Osteocyte (in vitro differentiated cells): ENCODE data around the gene DLG2. TPM values are rescaled to one million over a fixed set of nuclear protein-coding genes. Genes with fewer than 3 reads are reported as not detected.

Experiments
- DNase-seq: peaks from one replicate; pipeline ENCODE4 v3.0.0; 2021; ENCODE audit warnings: mixed read lengths; ENCODE audit not compliant: unreplicated experiment; ENCODE audit errors: extremely low spot score
- H3K27ac Mint-ChIP-seq: one replicate; pipeline ENCODE4 v1.8.0; 2021; ENCODE audit warnings: mild to moderate bottlenecking, mixed read lengths; ENCODE audit not compliant: unreplicated experiment
- H3K27me3 Mint-ChIP-seq: one replicate; pipeline ENCODE4 v1.8.0; 2021; ENCODE audit warnings: mixed read lengths; ENCODE audit not compliant: unreplicated experiment
- H3K36me3 Mint-ChIP-seq: one replicate; pipeline ENCODE4 v1.8.0; 2021; ENCODE audit warnings: mixed read lengths; ENCODE audit not compliant: unreplicated experiment
- H3K4me1 Mint-ChIP-seq: one replicate; pipeline ENCODE4 v1.8.0; 2021; ENCODE audit warnings: mixed read lengths; ENCODE audit not compliant: unreplicated experiment
- H3K4me3 Mint-ChIP-seq: one replicate; pipeline ENCODE4 v1.8.0; 2021; ENCODE audit warnings: mild to moderate bottlenecking, moderate library complexity, mixed read lengths; ENCODE audit not compliant: unreplicated experiment
- H3K9me3 Mint-ChIP-seq: one replicate; pipeline ENCODE4 v1.8.0; 2021; ENCODE audit warnings: mixed read lengths; ENCODE audit not compliant: unreplicated experiment
- CTCF ChIP-seq: fragments of 200-600 bp; sonication (generic); IDR thresholded peaks from 2 replicates; pipeline ENCODE4 v1.5.0; 2021; ENCODE audit warnings: antibody characterized with exemption, mild to moderate bottlenecking, moderate library complexity
- total RNA-seq: library from RNA; stranded (reverse); gene quantifications from 2 replicates; pipeline ENCODE4 v1.2.1, GENCODE V29; 2021

DLG2 gene
- total RNA-seq, 1 donor from 2014 or later: 2.1 TPM

GRCh38 chr11:84524422-84525051 lies 1102.6 kb downstream of the DLG2 start:
- Mint-ChIP-seq H3K27me3 (peaks cover 7% of the 10 kb centered on the region), H3K4me3 (no peak overlapping the region), H3K9me3 (no peaks in the 10 kb centered on the region), H3K27ac (no peak overlapping the region), H3K36me3 (no peaks in the 10 kb centered on the region), H3K4me1 (no peaks in the 10 kb centered on the region)
- DNase-seq: no peak
- peak; percentile 45 for TF ChIP-seq CTCF

DNA sequence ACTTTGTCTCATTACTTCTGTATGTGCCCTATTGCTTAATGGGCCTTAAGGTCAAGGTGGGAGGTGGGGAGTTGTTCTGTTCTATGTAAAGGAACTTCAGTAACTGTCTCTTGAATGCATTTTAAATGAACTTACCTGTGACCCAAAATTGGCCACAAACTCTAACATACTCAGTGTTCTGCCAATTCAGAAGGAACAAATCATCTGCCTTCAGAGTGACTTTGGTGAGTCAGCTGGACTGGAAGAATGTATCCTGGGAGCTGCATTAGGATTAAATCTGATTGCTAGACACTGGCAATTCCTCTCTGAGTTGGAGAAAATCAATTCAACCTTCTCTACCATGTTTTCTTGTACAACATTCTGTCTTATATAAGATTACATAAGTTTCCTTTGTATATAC lies 1104.8 kb downstream of the DLG2 start:
- DNase-seq: no peak
- H3K27me3 Mint-ChIP-seq: peaks cover 7% of the 10 kb centered on the region
- H3K4me3 Mint-ChIP-seq: no peak overlapping the region
- H3K27ac Mint-ChIP-seq: no peak overlapping the region
- no peaks in the 10 kb centered on the region for H3K9me3 Mint-ChIP-seq
- H3K4me1 Mint-ChIP-seq: no peaks in the 10 kb centered on the region
- TF ChIP-seq CTCF: no peak
- no peaks in the 10 kb centered on the region for H3K36me3 Mint-ChIP-seq

DNA sequence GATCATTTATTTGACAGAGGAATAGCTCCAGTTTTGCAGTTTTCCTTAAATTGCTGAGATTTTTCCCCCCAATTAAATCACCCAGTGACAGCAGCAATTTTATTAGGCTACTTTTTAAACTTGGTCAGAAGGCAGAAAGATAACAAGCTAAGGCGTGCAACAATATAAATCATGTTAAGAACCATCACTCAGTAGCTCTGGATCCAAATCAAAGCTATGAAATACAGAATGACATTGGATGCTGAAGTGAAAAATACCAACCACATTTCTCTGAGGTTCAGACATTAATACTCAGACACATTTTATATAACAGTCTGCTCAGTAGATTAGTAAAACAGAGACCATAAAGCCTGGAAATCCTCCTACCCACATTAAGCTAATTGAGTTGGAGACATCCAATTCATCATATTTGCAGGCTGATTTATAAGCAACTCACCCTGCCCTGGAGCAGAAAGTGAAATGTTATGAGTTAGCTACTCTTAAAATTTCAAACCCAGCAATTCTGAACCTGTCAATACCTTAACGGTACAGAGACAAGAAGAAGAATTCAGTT lies 1108.4 kb downstream of the DLG2 start:
- Mint-ChIP-seq H3K4me1 (no peaks in the 10 kb centered on the region), H3K4me3 (no peak overlapping the region), H3K27me3 (peaks cover 3% of the 10 kb centered on the region), H3K27ac (no peak overlapping the region), H3K36me3 (no peaks in the 10 kb centered on the region), H3K9me3 (no peaks in the 10 kb centered on the region)
- TF ChIP-seq CTCF: no peak
- DNase-seq: no peak

GRCh38 chr11:84514436-84514835 lies 1112.7 kb downstream of the DLG2 start:
- DNase-seq: no peak
- H3K9me3 Mint-ChIP-seq: no peaks in the 10 kb centered on the region
- H3K4me1 Mint-ChIP-seq: no peaks in the 10 kb centered on the region
- H3K36me3 Mint-ChIP-seq: no peaks in the 10 kb centered on the region
- no peaks in the 10 kb centered on the region for H3K27me3 Mint-ChIP-seq
- no peak for TF ChIP-seq CTCF
- H3K27ac Mint-ChIP-seq: no peak overlapping the region
- no peak overlapping the region for H3K4me3 Mint-ChIP-seq

- no peaks in the 10 kb centered on the region for H3K36me3 Mint-ChIP-seq
- no peak overlapping the region for H3K27ac Mint-ChIP-seq
- no peak for DNase-seq
- no peaks in the 10 kb centered on the region for H3K9me3 Mint-ChIP-seq
- no peaks in the 10 kb centered on the region for H3K27me3 Mint-ChIP-seq
- no peak for TF ChIP-seq CTCF
- no peak overlapping the region for H3K4me3 Mint-ChIP-seq
- no peaks in the 10 kb centered on the region for H3K4me1 Mint-ChIP-seq
These were observed 1123.6 kb downstream of the DLG2 start for GRCh38 chr11:84503503-84503902.
